ENCODE measurements around the gene PRPS1. TPM values are rescaled to one million over a fixed set of nuclear protein-coding genes. Genes with fewer than 3 reads are reported as not detected.

PRPS1 gene
- total and polyA plus RNA-seq, 2 of the 13 experiments (the other 11 are each of a cell fraction or from before 2014, with no cell fraction given) = 33.7 to 54.4 TPM

DNA sequence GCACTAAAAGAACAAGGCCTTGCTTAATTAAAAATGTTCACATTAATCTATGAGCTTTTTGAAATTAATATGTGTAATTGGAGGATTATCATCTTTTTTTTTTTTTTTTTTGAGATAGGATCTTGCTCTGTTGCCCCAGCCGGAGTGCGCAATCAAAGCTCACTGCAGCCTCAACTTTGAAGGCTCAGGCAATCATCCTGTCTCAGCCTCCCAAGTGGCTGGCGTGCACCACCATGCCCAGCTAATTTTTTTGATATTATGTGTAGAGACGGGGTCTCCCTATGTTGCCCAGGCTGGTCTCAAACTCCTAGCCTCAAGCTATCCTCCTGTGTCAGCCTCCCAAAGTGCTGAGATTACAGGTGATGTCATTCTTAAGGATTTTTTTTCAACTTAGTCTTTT, 20.0 kb downstream of the PRPS1 start:
- Histone ChIP-seq H4K20me1 (ENCODE audit: insufficient read depth, low read length) (no peaks in the 10 kb centered on the region), H3K9ac (ENCODE audit: insufficient read depth, low read depth, low read length) (no peak overlapping the region), H3K4me1 (ENCODE audit: insufficient read depth, low read length) (no peaks in the 10 kb centered on the region), H2AFZ (ENCODE audit: low read length) (no peak overlapping the region), H3K36me3 (replicated peaks in 1 of 2; ENCODE audit: control insufficient read depth in 1 of 2, insufficient read depth in 2 of 2, low read length in 2 of 2) (peaks cover 3 to 12% of the 10 kb centered on the region in 2 experiments; a peak in 3 of 5 replicates), H3K9me3 (ENCODE audit: low read length) (no peaks in the 10 kb centered on the region), H3K27me3 (ENCODE audit: control insufficient read depth in 1 of 2, insufficient read depth in 2 of 2, low read length in 2 of 2) (no peaks in the 10 kb centered on the region), H3K79me2 (ENCODE audit: insufficient read depth, low read length) (no peaks in the 10 kb centered on the region), H3K4me3 (replicated peaks in 1 of 3; ENCODE audit: insufficient read depth in 1 of 3, low read depth in 2 of 3, low read length in 3 of 3) (no peak overlapping the region), H3K4me2 (ENCODE audit: low read depth, low read length) (no peak overlapping the region), H3K27ac (ENCODE audit: extremely low read length, insufficient read depth, low read length) (no peak overlapping the region)
- WGBS (ENCODE audit: low lambda C conversion rate) = 94% methylated on average over 4 of the region's 4 CpGs
- CTCF ChIA-PET (ENCODE audit: low intra/inter-chr PET ratio, low total read pairs) = no interaction called here
- TF ChIP-seq MTF1 (CRISPR knock-in tag; IDR thresholded peaks at IDR 0.05) (no peak), ATF7 (IDR thresholded peaks at IDR 0.05) (peak; percentile 40), ATF7 (CRISPR knock-in tag; IDR thresholded peaks at IDR 0.05) (no peak), FOXA1 (IDR thresholded peaks at IDR 0.05) (no peak), FOXA1 (CRISPR knock-in tag; IDR thresholded peaks at IDR 0.05) (no peak), TSC22D2 (CRISPR knock-in tag; IDR thresholded peaks at IDR 0.05; ENCODE audit: borderline replicate concordance) (no peak), ZNF251 (CRISPR knock-in tag; IDR thresholded peaks at IDR 0.05) (no peak)
- no TSS peak for BruUV-seq (replicated peaks)
- intact Hi-C loops (cut with micrococcal nuclease; ENCODE audit: unreplicated experiment) (loop anchor here (5.0 kb wide), 1 partner anchor 621 kb away; no protein-coding TSS in a partner anchor), in situ Hi-C loops (cut with HindIII; ENCODE audit: extremely low pct_ligation_motif_present, low pct_unique_long_range_greater_than_20kb) (no loop called here)
- no peak for DNase-seq (ENCODE audit: low spot score)
- FAIRE-seq = no peak
- POLR2A ChIA-PET = no interaction called here
- no peak for ATAC-seq

DNA sequence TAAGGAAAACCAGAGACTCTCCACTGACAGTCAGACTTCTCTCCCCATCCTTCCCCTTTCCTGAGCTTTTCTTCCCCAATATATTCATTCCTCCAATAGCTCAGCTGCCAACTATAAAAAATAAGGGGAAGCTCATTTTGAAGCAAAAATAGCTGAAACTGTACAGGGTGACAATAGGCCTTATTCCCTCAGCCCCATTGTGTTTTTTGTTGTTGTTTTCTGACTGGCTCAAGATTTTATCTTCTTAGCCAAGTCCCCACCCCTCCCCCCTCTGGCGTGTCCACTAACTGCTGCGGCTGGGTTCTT, 26.2 kb downstream of the PRPS1 start:
- no peak overlapping the region for H2AFZ ChIP-seq (ENCODE audit: low read length)
- ChIA-PET CTCF (ENCODE audit: low intra/inter-chr PET ratio, low total read pairs) (no interaction called here), POLR2A (no interaction called here)
- 74% methylated on average over 2 of the region's 2 CpGs for WGBS (ENCODE audit: low lambda C conversion rate)
- no peak overlapping the region for H3K4me2 ChIP-seq (ENCODE audit: low read depth, low read length)
- FAIRE-seq = no peak
- H3K27me3 ChIP-seq (ENCODE audit: control insufficient read depth in 1 of 2, insufficient read depth in 2 of 2, low read length in 2 of 2) = no peaks in the 10 kb centered on the region; a peak in 1 of 5 replicates
- H3K9ac ChIP-seq (ENCODE audit: insufficient read depth, low read depth, low read length) = no peak overlapping the region
- no peak for ATAC-seq
- no peaks in the 10 kb centered on the region for H3K9me3 ChIP-seq (ENCODE audit: low read length)
- TF ChIP-seq ZNF713 (CRISPR knock-in tag; IDR thresholded peaks at IDR 0.05) (no peak), GMEB1 (CRISPR knock-in tag; IDR thresholded peaks at IDR 0.05; ENCODE audit: borderline replicate concordance) (no peak), ZBTB42 (CRISPR knock-in tag; IDR thresholded peaks at IDR 0.05) (no peak), JUND (CRISPR knock-in tag; IDR thresholded peaks at IDR 0.05) (no peak), ZNF10 (CRISPR knock-in tag; IDR thresholded peaks at IDR 0.05; ENCODE audit: borderline replicate concordance, low read depth) (no peak), MYNN (CRISPR knock-in tag; IDR thresholded peaks at IDR 0.05; ENCODE audit: low read depth) (no peak), ZNF510 (CRISPR knock-in tag; IDR thresholded peaks at IDR 0.05; ENCODE audit: low read depth) (no peak)
- no peak overlapping the region for H3K4me3 ChIP-seq (replicated peaks in 1 of 3; ENCODE audit: insufficient read depth in 1 of 3, low read depth in 2 of 3, low read length in 3 of 3)
- intact Hi-C loops (cut with micrococcal nuclease; ENCODE audit: unreplicated experiment) = no loop called here
- H3K4me1 ChIP-seq (ENCODE audit: insufficient read depth, low read length) = no peaks in the 10 kb centered on the region
- H3K27ac ChIP-seq (ENCODE audit: extremely low read length, insufficient read depth, low read length) = no peak overlapping the region
- DNase-seq (ENCODE audit: low spot score) = no peak
- no peaks in the 10 kb centered on the region for H3K79me2 ChIP-seq (ENCODE audit: insufficient read depth, low read length)
- no TSS peak for BruUV-seq (replicated peaks)
- H3K36me3 ChIP-seq (replicated peaks in 1 of 2; ENCODE audit: control insufficient read depth in 1 of 2, insufficient read depth in 2 of 2, low read length in 2 of 2) = peaks cover 2 to 3% of the 10 kb centered on the region in 2 experiments; a peak in 2 of 5 replicates
- H4K20me1 ChIP-seq (ENCODE audit: insufficient read depth, low read length) = no peaks in the 10 kb centered on the region
- in situ Hi-C loops (cut with HindIII; ENCODE audit: extremely low pct_ligation_motif_present, low pct_unique_long_range_greater_than_20kb) = no loop called here

Measured in HepG2 (cell line).